ENCODE measurements around the gene CREB1. TPM values are rescaled to one million over a fixed set of nuclear protein-coding genes. Genes with fewer than 3 reads are reported as not detected.

Gene CREB1
- total RNA-seq, 1 donor from 2014 or later, result 76.8 TPM

- Mint-ChIP-seq H3K4me3 (ENCODE audit: unreplicated experiment) (no peak overlapping the region), H3K27me3 (ENCODE audit: unreplicated experiment) (no peaks in the 10 kb centered on the region), H3K4me1 (ENCODE audit: unreplicated experiment) (no peaks in the 10 kb centered on the region), H3K9me3 (ENCODE audit: unreplicated experiment) (no peaks in the 10 kb centered on the region), H3K27ac (ENCODE audit: unreplicated experiment) (no peak overlapping the region), H3K36me3 (ENCODE audit: low read depth, unreplicated experiment) (no peaks in the 10 kb centered on the region)
- TF ChIP-seq CTCF (IDR thresholded peaks at IDR 0.05; ENCODE audit: unreplicated experiment), result no peak
- no peak for DNase-seq (ENCODE audit: low spot score)
Observed at GRCh38 chr2:207511851-207512250, 17.9 kb upstream of the CREB1 start.

- H3K9me3 Mint-ChIP-seq (ENCODE audit: unreplicated experiment), result no peaks in the 10 kb centered on the region
- H3K4me1 Mint-ChIP-seq (ENCODE audit: unreplicated experiment), result no peaks in the 10 kb centered on the region
- no peak for TF ChIP-seq CTCF (IDR thresholded peaks at IDR 0.05; ENCODE audit: unreplicated experiment)
- no peaks in the 10 kb centered on the region for H3K27me3 Mint-ChIP-seq (ENCODE audit: unreplicated experiment)
- no peak overlapping the region for H3K4me3 Mint-ChIP-seq (ENCODE audit: unreplicated experiment)
- H3K27ac Mint-ChIP-seq (ENCODE audit: unreplicated experiment), result no peak overlapping the region
- no peaks in the 10 kb centered on the region for H3K36me3 Mint-ChIP-seq (ENCODE audit: low read depth, unreplicated experiment)
- DNase-seq (ENCODE audit: low spot score), result no peak
Observed at GRCh38 chr2:207512356-207512755, 17.4 kb upstream of the CREB1 start.

GRCh38 chr2:207513551-207514257, 16.1 kb upstream of the CREB1 start:
- H3K27ac Mint-ChIP-seq (ENCODE audit: unreplicated experiment), result no peak overlapping the region
- no peaks in the 10 kb centered on the region for H3K9me3 Mint-ChIP-seq (ENCODE audit: unreplicated experiment)

GRCh38 chr2:207514451-207514850, 15.3 kb upstream of the CREB1 start:
- Mint-ChIP-seq H3K36me3 (ENCODE audit: low read depth, unreplicated experiment) (peaks cover 4% of the 10 kb centered on the region), H3K27ac (ENCODE audit: unreplicated experiment) (no peak overlapping the region), H3K27me3 (ENCODE audit: unreplicated experiment) (no peaks in the 10 kb centered on the region), H3K9me3 (ENCODE audit: unreplicated experiment) (no peaks in the 10 kb centered on the region), H3K4me1 (ENCODE audit: unreplicated experiment) (no peaks in the 10 kb centered on the region), H3K4me3 (ENCODE audit: unreplicated experiment) (no peak overlapping the region)
- no peak for DNase-seq (ENCODE audit: low spot score)
- TF ChIP-seq CTCF (IDR thresholded peaks at IDR 0.05; ENCODE audit: unreplicated experiment), result no peak

More at GRCh38 chr2:207513551-207514257, 16.1 kb upstream of the CREB1 start:
- no peak for TF ChIP-seq CTCF (IDR thresholded peaks at IDR 0.05; ENCODE audit: unreplicated experiment)
- H3K27me3 Mint-ChIP-seq (ENCODE audit: unreplicated experiment), result no peaks in the 10 kb centered on the region
- no peak for DNase-seq (ENCODE audit: low spot score)
- no peaks in the 10 kb centered on the region for H3K36me3 Mint-ChIP-seq (ENCODE audit: low read depth, unreplicated experiment)
- H3K4me3 Mint-ChIP-seq (ENCODE audit: unreplicated experiment), result no peak overlapping the region
- H3K4me1 Mint-ChIP-seq (ENCODE audit: unreplicated experiment), result no peaks in the 10 kb centered on the region

GRCh38 chr2:207515671-207516070, 14.1 kb upstream of the CREB1 start:
- no peaks in the 10 kb centered on the region for H3K4me1 Mint-ChIP-seq (ENCODE audit: unreplicated experiment)
- H3K27ac Mint-ChIP-seq (ENCODE audit: unreplicated experiment), result no peak overlapping the region
- H3K9me3 Mint-ChIP-seq (ENCODE audit: unreplicated experiment), result no peaks in the 10 kb centered on the region
- H3K36me3 Mint-ChIP-seq (ENCODE audit: low read depth, unreplicated experiment), result peaks cover 4% of the 10 kb centered on the region
- H3K27me3 Mint-ChIP-seq (ENCODE audit: unreplicated experiment), result no peaks in the 10 kb centered on the region
- no peak for TF ChIP-seq CTCF (IDR thresholded peaks at IDR 0.05; ENCODE audit: unreplicated experiment)
- no peak for DNase-seq (ENCODE audit: low spot score)
- no peak overlapping the region for H3K4me3 Mint-ChIP-seq (ENCODE audit: unreplicated experiment)

All from endothelial cell (in vitro differentiated cells).